Measurements from ENCODE around the gene SLC2A13. TPM values are rescaled to one million over a fixed set of nuclear protein-coding genes. Genes with fewer than 3 reads are reported as not detected.

Gene SLC2A13
- total and polyA plus RNA-seq, 10 of the 15 experiments (the other 5 are each of a cell fraction or from before 2014, with no cell fraction given) = 0.05 to 3.7 (median 0.25) TPM

DNA sequence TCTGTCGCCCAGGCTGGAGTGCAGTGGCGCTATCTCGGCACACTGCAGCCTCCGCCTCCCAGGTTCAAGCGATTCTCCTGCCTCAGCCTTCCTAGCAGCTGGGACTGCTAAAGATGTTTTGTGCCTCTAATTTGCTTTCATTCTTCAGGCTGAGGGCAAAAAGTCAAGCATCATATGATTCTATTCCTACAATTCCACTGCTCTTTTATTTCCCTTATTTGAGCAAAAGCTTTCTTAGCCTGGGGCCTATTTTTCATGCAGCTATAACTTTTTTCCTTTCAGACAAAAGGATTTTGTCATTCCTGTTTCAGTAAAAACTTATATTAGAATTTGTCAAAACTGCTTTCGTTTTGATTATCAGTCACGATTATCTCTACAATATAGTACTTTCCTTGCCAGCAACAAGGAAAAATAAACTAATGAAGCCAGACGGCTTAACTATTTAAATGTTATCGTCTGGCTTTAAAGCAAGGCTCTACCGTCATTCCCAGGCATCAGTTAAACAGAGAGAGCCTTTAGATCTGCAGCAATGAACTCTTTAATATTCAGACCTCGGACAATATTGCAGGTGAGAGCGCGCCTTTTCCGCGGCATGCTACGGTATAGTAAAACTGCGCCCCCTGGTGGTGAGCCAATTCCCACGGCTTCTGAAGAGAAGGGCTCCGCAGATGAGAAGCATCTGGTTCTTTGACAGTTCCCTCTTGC, 1.4 kb upstream of the SLC2A13 start (continued):
- TF ChIP-seq ETV6 (conservative IDR thresholded peaks at IDR 0.05 in 1 of 2, IDR thresholded peaks at IDR 0.05 in 1 of 2; ENCODE audit: borderline replicate concordance in 1 of 2, low read depth in 1 of 2) = no peak

DNA sequence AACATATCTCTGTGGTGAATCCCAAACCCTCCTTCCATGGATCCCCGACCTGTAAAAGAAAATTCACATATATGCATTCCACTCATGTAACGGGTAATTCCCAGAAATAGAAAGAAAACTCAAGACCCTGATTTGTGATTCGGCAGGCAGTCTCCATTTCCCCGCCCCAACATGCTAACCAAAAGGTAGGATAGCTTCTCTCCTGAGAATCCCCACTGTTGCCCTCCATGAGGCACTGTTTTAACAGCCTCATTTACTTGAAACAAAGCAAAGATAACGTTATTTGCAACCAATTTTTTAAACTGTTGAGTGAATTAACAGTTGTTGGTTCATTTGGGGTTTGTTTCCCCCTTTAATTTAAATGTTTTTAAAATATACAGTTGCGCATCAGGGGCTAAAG, 774 bp upstream of the SLC2A13 start:
- no peak overlapping the region for H3K4me3 ChIP-seq
- POLR2A ChIA-PET = interaction anchor here (0.6 kb wide), 1 partner anchor 125 kb away, joined by 3 read pairs; no protein-coding TSS in a partner anchor
- no TSS peak for BruUV-seq (replicated peaks)
- intact Hi-C loops (cut with micrococcal nuclease; ENCODE audit: unreplicated experiment) (loop anchor here (1.0 to 2.0 kb wide), 3 partner anchors 20 to 341 kb away; no protein-coding TSS in a partner anchor), in situ Hi-C loops (cut with MboI) (loop anchor here (5.0 to 25.0 kb wide), 2 partner anchors 94 to 494 kb away; partner anchors contain the start of gene ABCD2)
- H3K27me3 ChIP-seq (replicated peaks in 1 of 2; ENCODE audit: control insufficient read depth in 2 of 2, insufficient read depth in 2 of 2, low read length in 1 of 2) = peaks cover 0 to 13% of the 10 kb centered on the region in 2 experiments; a peak in 2 of 4 replicates
- no peaks in the 10 kb centered on the region; the same call in 2 of the 3 replicates for H3K9me3 ChIP-seq (replicated peaks; ENCODE audit: control insufficient read depth, insufficient read depth, low read length)
- peak overlapping the region; percentile 86; the same call in 1 of the 2 replicates for H3K4me2 ChIP-seq (ENCODE audit: control insufficient read depth, insufficient read depth)
- H2AFZ ChIP-seq (ENCODE audit: control insufficient read depth, low read depth, low read length) = no peak overlapping the region
- H3K27ac ChIP-seq (ENCODE audit: control insufficient read depth, insufficient read depth) = no peak overlapping the region
- FAIRE-seq (no peak), ATAC-seq (no peak), DNase-seq (ENCODE audit: low read depth, low spot score) (no peak)
- H3K36me3 ChIP-seq (ENCODE audit: control insufficient read depth in 2 of 2, insufficient read depth in 2 of 2, low read length in 1 of 2) = no peaks in the 10 kb centered on the region
- H3K9ac ChIP-seq (ENCODE audit: control insufficient read depth, insufficient read depth, low read length) = no peak overlapping the region
- 45% methylated on average over 6 of the region's 6 CpGs for WGBS (ENCODE audit: insufficient coverage, insufficient replicate concordance, low lambda C conversion rate, missing lambda C conversion rate)
- no peaks in the 10 kb centered on the region for H3K79me2 ChIP-seq (ENCODE audit: control insufficient read depth, insufficient read depth, low read length)
- TF ChIP-seq MYB (IDR thresholded peaks at IDR 0.05; ENCODE audit: borderline replicate concordance, low read depth, low read length) (no peak), PAX5 (IDR thresholded peaks at IDR 0.05; ENCODE audit: borderline replicate concordance, low read depth, low read length) (no peak), CBFB (IDR thresholded peaks at IDR 0.05; ENCODE audit: low read depth) (no peak), SMAD1 (IDR thresholded peaks at IDR 0.05; ENCODE audit: low read depth, partially characterized antibody) (no peak), SMAD5 (IDR thresholded peaks at IDR 0.05; ENCODE audit: low read depth) (no peak), NFYA (IDR thresholded peaks at IDR 0.05; ENCODE audit: borderline replicate concordance, low read depth, low read length) (no peak), CBX5 (IDR thresholded peaks at IDR 0.05; ENCODE audit: low read depth) (no peak)
- CTCF ChIA-PET = interaction anchor here (0.6 to 7.1 kb wide), 24 partner anchors 11 to 518 kb away, joined by 3 to 103 read pairs (median 4); no protein-coding TSS in a partner anchor
- RAD21 ChIA-PET (ENCODE audit: unreplicated experiment) = interaction anchor here (0.8 to 7.8 kb wide), 7 partner anchors 53 to 462 kb away, joined by 3 to 76 read pairs (median 10); no protein-coding TSS in a partner anchor
- H4K20me1 ChIP-seq (ENCODE audit: control insufficient read depth, insufficient read depth) = no peaks in the 10 kb centered on the region
- SMC1A ChIA-PET (ENCODE audit: uncharacterized antibody, unreplicated experiment) = interaction anchor here (0.8 to 4.8 kb wide), 17 partner anchors 11 to 292 kb away, joined by 3 to 76 read pairs (median 4); no protein-coding TSS in a partner anchor
- H3K4me1 ChIP-seq (ENCODE audit: control insufficient read depth, insufficient read depth, low read length) = peaks cover 11% of the 10 kb centered on the region

Data from GM12878 (cell line).